Mucosa of stomach (tissue), 1 donor: ENCODE measurements around the gene TMEM212.

Experiments used
- H3K27me3 ChIP-seq: one replicate; pipeline ENCODE4 v1.7.0; 2013; ENCODE audit warnings: mild to moderate bottlenecking, low read length; ENCODE audit not compliant: control insufficient read depth, insufficient read depth
- H3K36me3 ChIP-seq: one replicate; pipeline ENCODE4 v1.7.0; 2013; ENCODE audit warnings: low read length; ENCODE audit not compliant: control insufficient read depth, insufficient read depth
- H3K4me1 ChIP-seq: one replicate; pipeline ENCODE4 v1.7.0; 2013; ENCODE audit warnings: mild to moderate bottlenecking, low read length; ENCODE audit not compliant: control insufficient read depth, insufficient read depth
- H3K4me3 ChIP-seq: one replicate; pipeline ENCODE4 v1.7.0; 2013; ENCODE audit warnings: low read length
- H3K9ac ChIP-seq: one replicate; pipeline ENCODE4 v1.7.0; 2013; ENCODE audit warnings: mild to moderate bottlenecking, low read length, moderate library complexity
- H3K9me3 ChIP-seq: one replicate; pipeline ENCODE4 v1.7.0; 2013; ENCODE audit warnings: mild to moderate bottlenecking, low read length, moderate library complexity; ENCODE audit not compliant: control insufficient read depth
- donor health status: Pancreatic carcinoma.

The TMEM212 gene

DNA sequence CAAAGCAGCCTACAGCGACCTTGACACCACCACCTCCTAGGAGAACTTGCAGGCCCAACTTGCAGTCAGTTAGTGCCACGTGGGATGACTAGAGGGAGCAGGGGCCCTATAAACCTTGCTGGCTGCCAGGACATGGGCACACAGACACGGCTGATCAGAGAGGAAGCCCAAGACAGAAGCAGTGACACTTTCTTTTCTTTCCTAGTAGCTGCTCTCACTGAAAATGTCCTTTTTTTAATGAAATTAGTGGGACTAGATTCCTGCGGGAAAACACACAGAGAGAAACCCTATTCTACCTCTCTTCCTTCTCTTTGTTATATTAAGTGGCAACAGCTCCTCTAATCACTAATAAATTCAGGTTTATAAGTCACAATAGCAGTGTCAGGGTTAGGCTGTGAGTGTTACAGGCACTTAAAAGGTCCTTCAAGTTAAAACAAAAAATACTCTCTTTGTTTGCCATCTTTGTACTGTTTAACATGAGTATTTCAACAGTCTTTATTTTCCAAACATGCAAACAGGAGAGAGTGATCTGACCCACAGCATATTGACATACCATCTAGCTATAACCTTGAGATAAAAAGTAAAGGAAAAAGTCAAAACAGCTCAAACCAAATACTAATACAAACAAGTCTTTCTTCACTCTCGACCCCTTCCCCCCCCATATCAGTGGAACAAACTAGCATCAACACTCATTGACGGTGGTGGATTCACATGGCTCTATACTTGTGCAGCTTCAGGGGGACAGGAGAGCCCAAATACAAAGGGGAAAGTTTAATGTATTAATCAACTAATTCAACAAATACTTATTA is 2.1 kb upstream of the TMEM212 start:
- Histone ChIP-seq H3K4me1 (no peaks in the 10 kb centered on the region), H3K9ac (no peak overlapping the region), H3K9me3 (no peaks in the 10 kb centered on the region)

DNA sequence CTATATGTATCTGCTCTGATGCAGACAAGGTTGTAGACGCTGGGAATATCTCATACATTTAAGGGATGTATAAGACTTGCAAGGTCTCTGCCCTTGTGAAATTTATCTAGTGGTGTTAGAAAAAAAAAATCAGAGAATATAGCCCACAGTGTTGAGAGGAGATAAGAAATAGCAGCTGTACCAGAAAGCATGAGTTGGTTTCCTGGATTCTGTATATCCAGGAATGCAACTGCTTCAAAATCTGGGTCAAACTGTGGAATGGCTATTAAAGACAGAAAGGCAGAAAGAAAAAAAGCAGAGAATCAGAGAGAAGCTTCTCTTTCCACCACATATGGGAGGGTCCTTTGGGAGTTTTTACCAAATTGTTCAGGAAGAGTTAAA is 1.5 kb upstream of the TMEM212 start:
- no peak overlapping the region for H3K4me3 ChIP-seq
- H3K36me3 ChIP-seq = no peaks in the 10 kb centered on the region
- no peak overlapping the region for H3K9ac ChIP-seq
- H3K27me3 ChIP-seq = no peaks in the 10 kb centered on the region
- no peaks in the 10 kb centered on the region for H3K4me1 ChIP-seq
- H3K9me3 ChIP-seq = no peaks in the 10 kb centered on the region

More for the DNA sequence above, 2.1 kb upstream of the TMEM212 start:
- H3K4me3 ChIP-seq = no peak overlapping the region
- H3K36me3 ChIP-seq = no peaks in the 10 kb centered on the region
- H3K27me3 ChIP-seq = no peaks in the 10 kb centered on the region

DNA sequence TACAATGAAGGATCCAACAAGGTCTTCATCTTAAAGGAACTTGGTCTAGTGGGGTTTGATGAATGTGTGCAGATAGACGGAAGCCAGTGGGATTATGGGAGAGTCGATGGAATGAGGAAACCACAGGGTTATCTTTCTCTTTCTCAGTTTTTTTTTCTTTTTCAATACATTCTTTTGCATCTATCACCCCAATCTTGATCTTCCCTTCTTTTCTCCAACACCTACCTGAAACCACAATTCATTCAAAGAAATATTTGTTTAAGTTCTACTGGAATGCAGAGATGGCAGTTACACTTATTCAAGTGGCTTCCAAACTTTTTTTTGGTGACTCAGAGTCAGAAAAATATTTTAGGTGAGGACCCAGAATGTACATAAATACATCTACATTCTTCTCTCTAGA is 1.7 kb downstream of the TMEM212 start:
- no peak overlapping the region for H3K4me3 ChIP-seq
- no peaks in the 10 kb centered on the region for H3K4me1 ChIP-seq
- H3K9ac ChIP-seq = no peak overlapping the region
- H3K9me3 ChIP-seq = no peaks in the 10 kb centered on the region
- H3K27me3 ChIP-seq = no peaks in the 10 kb centered on the region
- no peaks in the 10 kb centered on the region for H3K36me3 ChIP-seq

DNA sequence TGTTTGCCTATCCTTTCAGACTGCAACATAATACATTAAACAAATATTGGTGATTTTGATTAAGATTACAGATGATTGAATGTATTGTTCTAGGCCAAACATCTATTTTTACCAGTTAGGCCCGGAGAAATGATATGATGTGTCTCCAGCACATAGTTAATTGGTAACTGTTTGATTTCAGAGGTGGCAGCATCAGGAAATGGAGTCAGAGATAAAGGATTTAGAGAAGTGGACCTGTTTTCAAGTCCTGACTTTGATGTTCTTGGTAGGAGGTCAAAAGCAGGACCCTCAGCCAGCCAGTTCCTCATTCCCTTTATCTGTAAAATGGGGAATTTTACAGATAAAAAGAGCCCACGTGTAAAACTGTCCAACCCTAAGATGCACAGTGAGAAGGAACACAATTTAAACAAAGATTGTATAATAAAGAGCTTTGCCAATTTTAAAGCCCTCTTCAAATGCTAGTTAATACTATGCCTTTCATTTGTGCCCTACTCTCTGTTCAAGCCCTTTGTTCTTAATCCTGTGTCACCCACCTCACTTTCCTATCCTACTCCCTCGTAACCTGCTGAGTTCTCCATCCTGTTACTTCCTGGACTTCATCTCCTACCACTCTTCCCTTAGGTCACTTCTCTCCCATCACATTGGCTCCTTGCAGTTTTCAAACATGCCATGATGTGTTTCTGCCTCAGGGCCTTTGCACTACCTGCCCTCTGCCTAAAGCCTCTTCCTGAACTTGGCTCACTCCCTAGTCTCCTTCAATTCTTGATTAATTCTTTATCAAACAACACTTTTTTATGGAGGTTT is 2.5 kb downstream of the TMEM212 start:
- no peak overlapping the region for H3K9ac ChIP-seq
- H3K9me3 ChIP-seq = no peaks in the 10 kb centered on the region
- no peaks in the 10 kb centered on the region for H3K36me3 ChIP-seq
- no peaks in the 10 kb centered on the region for H3K4me1 ChIP-seq
- H3K27me3 ChIP-seq = no peaks in the 10 kb centered on the region
- H3K4me3 ChIP-seq = no peak overlapping the region

DNA sequence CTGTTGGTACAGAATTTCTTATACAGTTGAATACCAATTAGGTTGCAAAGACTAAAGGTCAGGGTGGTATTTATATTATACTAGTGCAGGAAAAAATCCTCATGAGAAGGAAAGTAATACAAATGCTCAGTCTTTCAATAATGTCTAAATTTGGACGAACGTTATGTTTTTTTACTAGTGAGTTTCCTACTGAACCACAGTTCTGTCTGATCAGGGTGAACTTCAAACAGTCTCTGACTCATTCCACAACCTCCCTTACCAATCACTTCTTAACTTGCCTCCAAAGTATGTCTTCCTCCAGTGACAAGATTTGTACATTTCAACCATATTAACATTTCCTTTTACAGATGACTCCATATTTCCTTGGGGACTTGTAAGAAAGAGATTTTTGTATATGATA is 3.4 kb downstream of the TMEM212 start:
- Histone ChIP-seq H3K9ac (no peak overlapping the region), H3K4me1 (peaks cover 5% of the 10 kb centered on the region), H3K9me3 (no peaks in the 10 kb centered on the region), H3K36me3 (no peaks in the 10 kb centered on the region), H3K4me3 (no peak overlapping the region), H3K27me3 (no peaks in the 10 kb centered on the region)

DNA sequence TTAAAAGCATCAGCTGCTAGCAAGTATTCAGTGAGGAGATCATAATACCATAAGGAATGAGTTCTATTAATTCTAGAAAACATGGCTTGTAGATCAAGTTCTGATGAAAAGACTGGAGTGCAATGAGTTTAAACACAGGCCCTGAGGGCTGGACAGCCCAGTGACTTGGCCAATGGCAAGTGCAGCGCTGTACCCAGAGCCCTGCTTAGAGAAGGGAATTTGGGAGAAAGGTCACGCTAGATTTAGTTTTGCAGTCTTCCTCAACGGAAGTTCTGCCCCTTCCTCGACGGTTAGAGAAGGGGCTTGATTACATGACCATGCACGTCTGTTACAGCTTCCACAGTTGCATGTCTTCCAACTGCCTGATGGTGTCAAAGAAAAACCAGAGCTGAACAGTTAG is 4.0 kb downstream of the TMEM212 start:
- Histone ChIP-seq H3K27me3 (no peaks in the 10 kb centered on the region), H3K4me1 (peaks cover 5% of the 10 kb centered on the region), H3K4me3 (no peak overlapping the region), H3K9ac (no peak overlapping the region), H3K9me3 (no peaks in the 10 kb centered on the region), H3K36me3 (no peaks in the 10 kb centered on the region)

DNA sequence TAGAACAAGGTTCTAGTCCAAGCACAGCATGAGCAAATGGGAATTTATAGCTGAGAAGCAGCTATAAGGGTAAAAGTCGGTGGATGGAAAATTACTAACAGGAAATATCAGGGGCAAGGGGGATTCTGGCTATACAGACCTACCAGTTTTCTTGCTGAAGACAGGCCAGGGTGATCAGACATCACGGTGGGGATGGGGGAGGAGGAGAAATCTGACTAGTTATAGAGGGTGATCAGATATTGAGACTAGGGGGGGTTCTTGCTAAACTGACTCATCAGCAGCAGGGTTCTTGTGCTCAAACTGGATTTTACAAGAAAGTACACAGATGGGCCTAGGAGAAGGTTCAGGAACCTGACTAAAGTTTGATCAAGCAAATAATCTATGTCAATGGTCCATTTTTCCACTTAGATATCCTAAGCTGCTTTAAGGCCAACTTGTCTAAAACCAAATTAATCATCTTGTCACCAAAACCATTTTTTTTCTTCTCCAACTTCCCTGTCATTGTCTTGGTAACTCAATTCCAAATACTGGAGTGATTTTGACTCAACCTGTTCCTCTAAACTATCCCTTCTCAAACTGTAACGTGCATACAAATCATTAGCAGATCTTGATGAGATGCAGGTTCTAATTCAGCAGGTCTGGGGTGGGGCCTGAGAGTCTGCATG is 4.6 kb downstream of the TMEM212 start:
- Histone ChIP-seq H3K36me3 (no peaks in the 10 kb centered on the region), H3K4me3 (no peak overlapping the region), H3K27me3 (no peaks in the 10 kb centered on the region), H3K9ac (no peak overlapping the region), H3K9me3 (no peaks in the 10 kb centered on the region), H3K4me1 (peaks cover 5% of the 10 kb centered on the region)

DNA sequence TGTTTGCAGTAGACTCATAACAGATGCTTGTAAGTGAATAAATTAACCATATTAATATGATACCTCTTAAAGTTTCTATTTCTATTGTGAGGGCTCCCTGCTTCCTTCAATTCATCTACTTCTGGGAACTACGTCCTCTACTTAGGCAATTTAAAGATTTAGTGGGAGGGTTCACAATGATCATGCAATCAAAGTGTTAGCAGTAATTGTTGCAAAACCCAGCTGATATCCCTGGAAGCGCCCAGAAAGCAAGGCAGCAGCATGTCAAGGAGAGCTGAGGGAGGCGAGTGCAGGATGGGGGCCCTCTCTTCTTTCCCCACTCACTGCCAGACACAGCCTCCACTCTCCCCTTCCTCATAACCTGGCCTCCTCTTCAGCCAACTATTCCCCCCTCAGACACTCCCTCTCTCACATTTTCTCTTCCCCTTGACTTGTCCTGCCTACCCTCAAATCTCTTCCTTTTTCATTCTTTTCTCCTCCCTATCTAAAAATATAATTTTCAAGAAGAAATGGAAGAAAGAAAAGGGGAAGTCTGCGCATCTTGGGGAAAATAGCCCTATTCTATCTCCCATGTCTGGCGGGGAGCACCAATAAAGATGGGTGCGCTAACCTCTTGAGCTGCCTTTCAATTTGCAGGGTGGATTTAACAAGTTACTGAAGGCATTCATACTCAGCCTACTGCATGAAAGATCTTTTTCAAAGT is 6.6 kb downstream of the TMEM212 start:
- H3K27me3 ChIP-seq = no peaks in the 10 kb centered on the region
- H3K4me1 ChIP-seq = peaks cover 5% of the 10 kb centered on the region
- H3K4me3 ChIP-seq = no peak overlapping the region
- no peaks in the 10 kb centered on the region for H3K36me3 ChIP-seq
- H3K9ac ChIP-seq = no peak overlapping the region
- H3K9me3 ChIP-seq = no peaks in the 10 kb centered on the region

DNA sequence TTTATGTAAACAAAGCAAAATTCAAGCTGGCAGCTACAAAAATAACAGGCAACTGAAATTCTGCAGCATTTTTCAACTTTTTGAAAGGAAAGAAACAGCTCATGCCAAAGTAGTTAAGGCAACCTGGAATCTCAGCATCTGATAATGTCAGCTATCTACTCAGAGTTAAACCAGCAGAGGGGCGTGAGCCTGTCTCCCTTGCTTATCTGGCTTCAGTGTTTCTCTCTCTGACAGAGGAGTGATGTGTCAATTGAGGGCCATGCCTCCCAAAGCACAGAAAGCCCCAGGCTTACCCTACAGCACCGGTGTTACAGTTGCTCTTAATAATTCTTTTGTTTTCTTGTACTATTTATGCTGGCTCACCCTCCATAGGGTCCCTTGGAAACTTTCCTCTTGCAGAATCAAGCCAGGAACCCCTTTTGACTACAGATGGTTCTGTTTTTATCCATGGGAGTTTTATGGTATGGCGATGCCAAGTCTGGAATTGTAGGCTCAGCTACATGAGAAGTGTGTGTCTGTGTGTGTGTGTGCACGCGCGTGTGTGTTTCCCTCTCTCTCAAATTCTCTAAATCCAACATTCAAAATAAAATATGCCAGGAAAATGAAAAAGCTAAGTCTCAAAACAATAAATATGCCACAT is 7.3 kb downstream of the TMEM212 start:
- Histone ChIP-seq H3K9me3 (no peaks in the 10 kb centered on the region), H3K27me3 (no peaks in the 10 kb centered on the region), H3K4me1 (peaks cover 5% of the 10 kb centered on the region), H3K4me3 (no peak overlapping the region), H3K36me3 (no peaks in the 10 kb centered on the region), H3K9ac (no peak overlapping the region)

DNA sequence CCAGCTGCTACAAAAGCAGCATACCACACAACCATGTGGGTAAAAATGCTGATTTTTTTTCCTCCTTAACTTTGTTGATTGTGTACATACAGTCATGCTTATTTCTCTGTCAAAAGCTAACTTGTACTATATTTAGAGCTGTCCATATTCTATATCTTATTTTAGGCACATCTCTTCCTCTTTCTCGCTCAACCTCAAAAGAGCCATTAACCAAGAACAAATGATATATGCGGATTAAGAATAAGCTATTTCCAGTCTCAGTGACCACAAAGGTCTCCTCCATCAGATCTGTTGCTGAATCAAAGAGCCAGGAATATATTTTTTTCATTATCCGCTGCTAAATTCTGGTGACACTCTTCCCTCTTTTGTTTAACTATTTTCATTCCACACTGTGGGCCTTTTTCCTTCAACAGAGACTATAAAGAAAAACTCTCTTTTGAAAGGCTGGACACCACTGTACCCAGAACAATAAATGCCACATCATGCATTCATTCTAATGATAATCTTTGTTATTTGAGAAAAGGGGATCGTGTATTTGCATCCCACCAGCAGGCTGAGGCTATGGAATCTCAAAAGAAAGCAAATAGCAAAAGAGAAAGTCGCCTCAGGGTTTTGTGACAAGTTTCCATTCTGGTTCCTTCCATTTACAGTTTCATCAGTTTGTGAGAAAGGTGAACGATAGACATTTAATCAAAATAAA is 8.0 kb downstream of the TMEM212 start:
- no peak overlapping the region for H3K4me3 ChIP-seq
- peaks cover 5% of the 10 kb centered on the region for H3K4me1 ChIP-seq

DNA sequence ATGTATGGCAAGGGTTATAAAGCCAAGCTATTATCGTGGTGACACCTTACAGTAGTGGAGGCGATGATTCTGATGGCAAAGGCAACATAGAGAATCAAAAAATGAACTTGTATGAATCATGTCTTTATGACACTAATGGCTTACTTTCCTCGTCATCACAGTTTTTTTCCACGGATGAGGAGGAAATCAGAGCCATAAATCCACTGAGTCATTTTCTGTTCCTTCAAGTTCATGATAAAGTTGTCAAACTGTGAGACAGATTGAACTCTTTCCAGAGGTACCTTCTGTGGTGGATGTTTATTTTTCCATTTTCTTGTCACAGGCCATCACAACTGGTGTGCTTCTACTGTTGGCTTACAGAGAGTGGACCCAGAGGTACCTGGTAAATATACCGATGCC is 8.5 kb downstream of the TMEM212 start:
- Histone ChIP-seq H3K9ac (no peak overlapping the region), H3K9me3 (no peaks in the 10 kb centered on the region), H3K4me1 (peaks cover 5% of the 10 kb centered on the region), H3K4me3 (no peak overlapping the region), H3K27me3 (no peaks in the 10 kb centered on the region), H3K36me3 (no peaks in the 10 kb centered on the region)

More for the DNA sequence above, 8.0 kb downstream of the TMEM212 start:
- no peaks in the 10 kb centered on the region for H3K36me3 ChIP-seq
- H3K27me3 ChIP-seq = no peaks in the 10 kb centered on the region
- no peaks in the 10 kb centered on the region for H3K9me3 ChIP-seq
- no peak overlapping the region for H3K9ac ChIP-seq
